ENCODE results near the gene EMP2. TPM values are rescaled to one million over a fixed set of nuclear protein-coding genes. Genes with fewer than 3 reads are reported as not detected.

Gene EMP2
- total RNA-seq, 1 donor from 2014 or later = 6.5 TPM

- no peak overlapping the region for H3K4me3 ChIP-seq (ENCODE audit: low read depth, low read length)
- DNase-seq (ENCODE audit: low read depth) = no peak
- no peak for TF ChIP-seq CTCF (conservative IDR thresholded peaks at IDR 0.05; ENCODE audit: low read depth, low read length)
These were observed 79.3 kb downstream of the EMP2 start for GRCh38 chr16:10501016-10501607.

- no peak for TF ChIP-seq CTCF (conservative IDR thresholded peaks at IDR 0.05; ENCODE audit: low read depth, low read length)
- H3K4me3 ChIP-seq (ENCODE audit: low read depth, low read length) = no peak overlapping the region
- no peak for DNase-seq (ENCODE audit: low read depth)
These were observed 79.8 kb downstream of the EMP2 start for GRCh38 chr16:10500582-10500981.

GRCh38 chr16:10497132-10498101 lies 83.0 kb downstream of the EMP2 start:
- H3K4me3 ChIP-seq (ENCODE audit: low read depth, low read length) = no peak overlapping the region
- no peak for TF ChIP-seq CTCF (conservative IDR thresholded peaks at IDR 0.05; ENCODE audit: low read depth, low read length)
- no peak for DNase-seq (ENCODE audit: low read depth)

GRCh38 chr16:10495031-10495345 lies 85.4 kb downstream of the EMP2 start:
- no peak overlapping the region for H3K4me3 ChIP-seq (ENCODE audit: low read depth, low read length)
- TF ChIP-seq CTCF (conservative IDR thresholded peaks at IDR 0.05; ENCODE audit: low read depth, low read length) = no peak
- no peak for DNase-seq (ENCODE audit: low read depth)

- TF ChIP-seq CTCF (conservative IDR thresholded peaks at IDR 0.05; ENCODE audit: low read depth, low read length) = no peak
- H3K4me3 ChIP-seq (ENCODE audit: low read depth, low read length) = no peak overlapping the region
- DNase-seq (ENCODE audit: low read depth) = no peak
These were observed 85.9 kb downstream of the EMP2 start for GRCh38 chr16:10494343-10495030.

GRCh38 chr16:10493276-10493675 lies 87.1 kb downstream of the EMP2 start:
- no peak for TF ChIP-seq CTCF (conservative IDR thresholded peaks at IDR 0.05; ENCODE audit: low read depth, low read length)
- DNase-seq (ENCODE audit: low read depth) = no peak
- H3K4me3 ChIP-seq (ENCODE audit: low read depth, low read length) = no peak overlapping the region
